Ramos (cell line): ENCODE measurements around the gene OR5C1.
"Not testable (repeated sequence)": the region's sequence is repeated elsewhere in the genome, so short reads cannot be mapped to it uniquely, and the experiment has no call there.

Source experiments
- in situ Hi-C: fragments of 300-500 bp; cut with MboI; formaldehyde crosslinking; loops from one replicate; pipeline ENCODE4 v1.14.3; 2022; ENCODE audit warnings: low sequenced_read_pairs; ENCODE audit not compliant: unreplicated experiment

Gene OR5C1

GRCh38 chr9:122809261-122809660 is 20.5 kb downstream of the OR5C1 start:
- in situ Hi-C loops, result loop anchor here (25.0 kb wide), 2 partner anchors 553 to 697 kb away; partner anchors contain the start of gene CRB2

GRCh38 chr9:122810306-122810946 is 21.7 kb downstream of the OR5C1 start:
- in situ Hi-C loops, result loop anchor here (5.0 to 25.0 kb wide), 3 partner anchors 343 to 698 kb away; partner anchors contain the start of gene CRB2

- in situ Hi-C loops, result loop anchor here (5.0 to 25.0 kb wide), 3 partner anchors 345 to 700 kb away; partner anchors contain the start of gene CRB2
Measured at GRCh38 chr9:122812736-122813135, 24.0 kb downstream of the OR5C1 start.

GRCh38 chr9:122814545-122814944 is 25.8 kb downstream of the OR5C1 start:
- in situ Hi-C loops, result loop anchor here (5.0 to 25.0 kb wide), 3 partner anchors 347 to 702 kb away; partner anchors contain the start of gene CRB2

GRCh38 chr9:122815544-122815943 is 26.8 kb downstream of the OR5C1 start:
- in situ Hi-C loops, result loop anchor here (25.0 kb wide), 2 partner anchors 547 to 703 kb away; partner anchors contain the start of gene CRB2

GRCh38 chr9:122816163-122816867 is 27.6 kb downstream of the OR5C1 start:
- in situ Hi-C loops, result loop anchor here (25.0 kb wide), 2 partner anchors 546 to 704 kb away; partner anchors contain the start of gene CRB2

- in situ Hi-C loops, result loop anchor here (25.0 kb wide), 2 partner anchors 543 to 707 kb away; partner anchors contain the start of gene CRB2
Measured at GRCh38 chr9:122819326-122819725, 30.6 kb downstream of the OR5C1 start.

- in situ Hi-C loops, result loop anchor here (25.0 kb wide), 2 partner anchors 542 to 708 kb away; partner anchors contain the start of gene CRB2
Measured at GRCh38 chr9:122819791-122820489, 31.2 kb downstream of the OR5C1 start.

- in situ Hi-C loops, result loop anchor here (25.0 kb wide), 2 partner anchors 542 to 708 kb away; partner anchors contain the start of gene CRB2
Measured at GRCh38 chr9:122820490-122820845, 31.7 kb downstream of the OR5C1 start.

- in situ Hi-C loops, result loop anchor here (25.0 kb wide), 2 partner anchors 541 to 709 kb away; partner anchors contain the start of gene CRB2
Measured at GRCh38 chr9:122821278-122821943, 32.7 kb downstream of the OR5C1 start.

- in situ Hi-C loops, result loop anchor here (25.0 kb wide), 2 partner anchors 540 to 710 kb away; partner anchors contain the start of gene CRB2
Measured at GRCh38 chr9:122822056-122822455, 33.3 kb downstream of the OR5C1 start.

GRCh38 chr9:122822938-122823337 is 34.2 kb downstream of the OR5C1 start:
- in situ Hi-C loops, result loop anchor here (25.0 kb wide), 2 partner anchors 539 to 711 kb away; partner anchors contain the start of gene CRB2

- in situ Hi-C loops, result no loop called here
Measured at GRCh38 chr9:122827761-122828093, 39.0 kb downstream of the OR5C1 start.

- in situ Hi-C loops, result not testable (repeated sequence)
Measured at GRCh38 chr9:122828965-122829284, 40.2 kb downstream of the OR5C1 start.

GRCh38 chr9:122832194-122832593 is 43.5 kb downstream of the OR5C1 start:
- in situ Hi-C loops, result no loop called here

GRCh38 chr9:122835313-122835731 is 46.6 kb downstream of the OR5C1 start:
- in situ Hi-C loops, result no loop called here

- in situ Hi-C loops, result no loop called here
Measured at GRCh38 chr9:122837266-122837850, 48.6 kb downstream of the OR5C1 start.

GRCh38 chr9:122838441-122838840 is 49.7 kb downstream of the OR5C1 start:
- in situ Hi-C loops, result not testable (repeated sequence)
